ENCODE data around the gene SEMA6A.
A peak's percentile ranks its signal among the peaks of the same experiment; 100 is the strongest.
"Not testable (repeated sequence)": the region's sequence is repeated elsewhere in the genome, so short reads cannot be mapped to it uniquely, and the experiment has no call there.

Gene SEMA6A

GRCh38 chr5:116553366-116553765, 21.3 kb downstream of the SEMA6A start:
- no peak for DNase-seq (ENCODE audit: low read depth, low spot score)

GRCh38 chr5:116550082-116550481, 24.5 kb downstream of the SEMA6A start:
- DNase-seq (ENCODE audit: low read depth, low spot score): no peak

- DNase-seq (ENCODE audit: low read depth, low spot score): no peak
Measured at GRCh38 chr5:116546743-116547124, 27.9 kb downstream of the SEMA6A start.

- no peak for DNase-seq (ENCODE audit: low read depth, low spot score)
Measured at GRCh38 chr5:116546033-116546742, 28.4 kb downstream of the SEMA6A start.

- not testable (repeated sequence) for DNase-seq (ENCODE audit: low read depth, low spot score)
Measured at GRCh38 chr5:116545465-116545864, 29.2 kb downstream of the SEMA6A start.

GRCh38 chr5:116544531-116545241, 29.9 kb downstream of the SEMA6A start:
- peak; percentile 63 for DNase-seq (ENCODE audit: low read depth, low spot score)

GRCh38 chr5:116543501-116543900, 31.1 kb downstream of the SEMA6A start:
- no peak for DNase-seq (ENCODE audit: low read depth, low spot score)

- no peak for DNase-seq (ENCODE audit: low read depth, low spot score)
Measured at GRCh38 chr5:116542619-116543018, 32.0 kb downstream of the SEMA6A start.

GRCh38 chr5:116539222-116539621, 35.4 kb downstream of the SEMA6A start:
- no peak for DNase-seq (ENCODE audit: low read depth, low spot score)

GRCh38 chr5:116536316-116537083, 38.1 kb downstream of the SEMA6A start:
- no peak for DNase-seq (ENCODE audit: low read depth, low spot score)

- no peak for DNase-seq (ENCODE audit: low read depth, low spot score)
Measured at GRCh38 chr5:116534964-116535651, 39.5 kb downstream of the SEMA6A start.

GRCh38 chr5:116532762-116533525, 41.7 kb downstream of the SEMA6A start:
- DNase-seq (ENCODE audit: low read depth, low spot score): no peak

GRCh38 chr5:116531635-116532034, 43.0 kb downstream of the SEMA6A start:
- DNase-seq (ENCODE audit: low read depth, low spot score): no peak

GRCh38 chr5:116531117-116531516, 43.5 kb downstream of the SEMA6A start:
- DNase-seq (ENCODE audit: low read depth, low spot score): no peak

- no peak for DNase-seq (ENCODE audit: low read depth, low spot score)
Measured at GRCh38 chr5:116530276-116530675, 44.3 kb downstream of the SEMA6A start.

- DNase-seq (ENCODE audit: low read depth, low spot score): no peak
Measured at GRCh38 chr5:116529615-116530014, 45.0 kb downstream of the SEMA6A start.

GRCh38 chr5:116528519-116529234, 45.9 kb downstream of the SEMA6A start:
- DNase-seq (ENCODE audit: low read depth, low spot score): no peak

GRCh38 chr5:116527582-116527981, 47.0 kb downstream of the SEMA6A start:
- DNase-seq (ENCODE audit: low read depth, low spot score): no peak

GRCh38 chr5:116525674-116526073, 48.9 kb downstream of the SEMA6A start:
- DNase-seq (ENCODE audit: low read depth, low spot score): no peak

- no peak for DNase-seq (ENCODE audit: low read depth, low spot score)
Measured at GRCh38 chr5:116524966-116525365, 49.7 kb downstream of the SEMA6A start.

Data from ELF-1 (cell line).